HG03060 (cell line): ENCODE data around the gene FBN1.

Experiments
- ATAC-seq: cut with Tn5 transposase; IDR thresholded peaks from one replicate; pipeline ENCODE4 v1.9.1; 2021; ENCODE audit warnings: low read depth, moderate number of reproducible peaks; ENCODE audit not compliant: unreplicated experiment

FBN1 gene

DNA sequence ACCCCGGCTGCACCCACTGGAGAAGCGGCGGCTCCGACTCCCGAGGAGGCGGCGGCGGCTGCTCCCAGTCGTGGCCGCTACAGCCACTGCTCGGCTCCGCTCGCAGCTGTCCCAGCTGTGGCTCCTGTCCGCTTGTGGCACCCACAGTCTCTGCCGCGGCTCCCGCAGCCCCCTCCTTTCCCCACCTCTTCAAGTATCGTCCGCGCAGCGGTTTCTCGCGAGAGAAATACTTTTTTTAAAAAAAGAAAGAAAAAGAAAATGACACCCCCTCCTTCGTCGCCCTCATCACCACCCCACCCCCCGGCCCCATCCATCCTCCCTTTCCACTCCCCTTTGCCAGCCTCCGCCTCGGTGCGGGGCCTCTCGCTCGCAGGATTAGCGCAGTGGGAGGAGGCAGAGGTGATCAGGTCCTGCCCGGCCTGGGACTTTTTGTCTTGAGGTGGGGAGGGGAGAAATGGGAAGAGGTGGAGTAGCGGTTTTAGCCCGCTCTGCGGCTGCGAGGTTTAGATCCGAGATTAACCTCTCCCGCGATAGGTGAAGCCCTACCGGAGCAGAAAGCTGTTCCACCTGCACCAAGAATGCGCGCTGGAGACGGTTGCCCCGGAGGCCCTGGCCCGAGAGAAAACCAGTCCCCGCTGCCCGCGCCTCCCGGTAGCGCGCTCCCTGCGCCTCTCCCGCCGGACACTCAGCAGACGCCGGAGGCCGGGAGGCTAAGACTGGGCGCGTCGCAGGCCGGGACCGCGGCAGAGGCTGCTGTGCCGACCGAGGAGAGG is at the start of gene FBN1:
Gene FBN1, minus strand, starts transcription at position 152 of the 773 bp plus-strand sequence. CDS start 940 bp downstream, outside the sequence.
- ATAC-seq, result no peak

DNA sequence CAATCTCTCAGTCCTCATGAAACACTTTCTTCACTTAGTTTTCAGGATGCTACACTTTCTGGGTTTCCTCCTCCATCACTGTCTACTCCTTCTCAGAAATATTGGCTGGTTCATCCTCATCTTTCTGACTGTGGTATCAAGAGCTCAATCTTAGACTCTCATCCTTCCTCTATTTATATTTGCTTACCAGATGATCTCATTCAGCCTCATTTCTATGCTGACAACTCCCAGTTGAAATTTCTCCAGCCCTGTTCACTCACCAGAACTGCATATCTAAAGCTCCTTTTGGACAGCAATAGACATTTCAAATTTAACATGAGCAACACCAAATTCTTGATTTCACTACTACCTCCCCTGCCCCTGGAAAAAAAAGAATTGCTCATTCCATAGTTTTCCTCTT is 48.0 kb upstream of the FBN1 start:
- ATAC-seq, result no peak

GRCh38 chr15:48688493-48688892 is 43.0 kb upstream of the FBN1 start:
- no peak for ATAC-seq

DNA sequence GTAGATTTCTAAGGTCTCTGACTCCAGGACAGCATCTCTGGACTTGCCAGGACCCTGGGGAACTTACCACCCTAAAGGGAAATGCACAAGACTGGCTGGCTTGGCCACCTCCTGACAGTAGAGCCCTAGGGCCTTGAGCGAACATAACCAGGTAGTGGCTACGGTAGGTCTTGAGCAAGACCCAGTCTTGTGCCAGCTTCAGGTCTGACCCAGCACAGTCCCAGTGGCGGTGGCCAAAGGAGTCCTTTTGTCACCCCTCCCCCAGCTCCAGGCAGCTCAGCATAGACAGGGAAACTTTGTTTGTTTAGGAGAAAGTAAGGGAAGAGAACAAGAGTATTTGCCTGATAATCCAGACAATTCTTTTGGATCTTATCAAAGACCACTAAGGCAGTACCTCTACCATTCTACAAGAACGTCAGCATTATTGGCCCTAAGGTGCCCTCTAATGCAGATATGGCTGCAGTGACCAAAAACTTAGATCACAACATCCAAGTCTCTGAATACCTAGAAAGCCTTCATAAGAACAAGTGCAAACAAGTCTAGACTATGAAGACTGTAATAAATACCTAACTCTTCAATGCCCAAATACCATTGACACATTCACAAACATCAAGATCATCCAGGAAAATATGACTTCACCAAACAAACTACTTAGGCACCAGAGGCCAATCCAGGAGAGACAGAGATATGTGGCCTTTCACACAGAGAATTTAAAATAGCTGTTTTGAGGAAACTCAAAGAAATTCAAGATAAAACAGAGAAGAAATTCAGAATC is 38.7 kb upstream of the FBN1 start:
- ATAC-seq, result no peak

- ATAC-seq, result no peak
These were observed 37.6 kb upstream of the FBN1 start for GRCh38 chr15:48682942-48683651.

GRCh38 chr15:48681353-48681752 is 35.8 kb upstream of the FBN1 start:
- ATAC-seq, result no peak

DNA sequence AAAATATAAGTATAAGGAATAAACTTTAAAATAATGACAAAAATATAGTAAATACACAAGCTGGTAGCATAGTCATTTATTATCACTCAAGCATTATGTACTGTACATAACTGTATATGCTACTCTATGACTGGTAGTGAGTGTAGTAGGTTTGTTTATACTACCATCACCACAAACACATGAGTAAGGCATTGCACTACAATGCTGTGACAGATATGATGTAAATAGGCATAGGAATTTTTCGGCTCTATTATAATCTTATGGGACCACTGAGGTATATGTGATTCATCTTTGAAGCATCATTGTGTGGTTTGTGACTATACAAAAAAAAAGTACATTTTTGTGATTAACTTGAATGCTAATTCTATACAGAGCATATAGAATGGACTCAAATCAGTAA is 35.3 kb upstream of the FBN1 start:
- ATAC-seq, result no peak

DNA sequence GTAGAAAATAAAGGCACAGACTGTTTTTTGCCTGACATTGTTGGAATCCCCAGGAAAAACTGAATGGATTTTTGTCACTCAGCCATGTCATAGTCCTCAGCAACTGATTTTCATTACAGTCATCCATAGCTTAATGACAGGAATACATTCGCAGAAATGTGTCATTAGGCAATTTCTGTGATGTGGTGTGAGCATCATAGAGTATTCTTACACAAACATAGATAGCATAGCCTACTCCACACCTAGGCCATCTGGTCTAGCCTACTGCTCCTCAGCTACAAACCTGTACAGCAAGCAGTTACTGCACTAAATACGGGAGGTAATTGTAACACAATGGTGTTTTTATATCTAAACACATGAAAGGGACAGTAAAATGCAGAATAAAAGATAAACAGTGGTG is 34.4 kb upstream of the FBN1 start:
- no peak for ATAC-seq

DNA sequence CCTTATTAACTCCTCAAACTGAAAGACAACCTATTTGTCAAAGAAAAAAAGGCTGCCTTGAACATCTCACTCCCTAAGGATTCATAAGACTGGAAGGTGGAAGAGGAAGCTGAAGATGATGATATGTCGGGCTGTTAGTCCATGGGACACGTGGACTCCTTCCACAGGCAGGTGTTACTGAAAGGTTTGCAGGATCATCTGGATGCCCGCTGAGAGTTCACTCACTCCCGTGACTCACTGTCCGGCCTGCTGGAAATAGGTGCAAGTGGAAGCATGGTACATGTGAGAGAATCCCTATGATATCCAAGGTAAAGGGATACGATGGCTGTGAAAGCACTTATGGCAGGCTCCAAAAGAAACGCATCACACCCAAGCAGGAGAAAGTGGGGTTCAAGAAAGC is 33.3 kb upstream of the FBN1 start:
- ATAC-seq, result no peak

GRCh38 chr15:48677821-48678220 is 32.3 kb upstream of the FBN1 start:
- ATAC-seq, result no peak

- no peak for ATAC-seq
These were observed 29.9 kb upstream of the FBN1 start for GRCh38 chr15:48675436-48675835.

DNA sequence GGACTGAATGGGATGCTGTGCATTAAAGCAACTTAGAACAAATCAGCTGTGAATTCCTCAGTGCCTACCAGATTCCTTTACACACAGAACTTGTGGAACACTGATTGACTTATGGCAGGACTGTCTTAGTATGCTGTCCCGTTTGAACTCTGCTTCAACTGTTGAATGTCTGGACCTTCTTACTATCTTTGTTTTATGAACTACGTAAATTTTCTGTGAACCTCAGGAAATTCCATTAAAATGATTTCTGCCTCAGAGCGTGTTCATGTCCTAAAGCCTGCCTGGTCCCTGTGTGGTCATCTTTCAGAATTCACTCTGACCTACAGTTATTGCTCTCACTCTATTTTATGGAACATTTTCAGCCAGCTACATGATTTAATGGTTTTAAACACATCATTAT is 29.4 kb upstream of the FBN1 start:
- no peak for ATAC-seq

- no peak for ATAC-seq
These were observed 26.7 kb upstream of the FBN1 start for GRCh38 chr15:48672206-48672605.

- ATAC-seq, result no peak
These were observed 25.9 kb upstream of the FBN1 start for GRCh38 chr15:48671103-48672022.

DNA sequence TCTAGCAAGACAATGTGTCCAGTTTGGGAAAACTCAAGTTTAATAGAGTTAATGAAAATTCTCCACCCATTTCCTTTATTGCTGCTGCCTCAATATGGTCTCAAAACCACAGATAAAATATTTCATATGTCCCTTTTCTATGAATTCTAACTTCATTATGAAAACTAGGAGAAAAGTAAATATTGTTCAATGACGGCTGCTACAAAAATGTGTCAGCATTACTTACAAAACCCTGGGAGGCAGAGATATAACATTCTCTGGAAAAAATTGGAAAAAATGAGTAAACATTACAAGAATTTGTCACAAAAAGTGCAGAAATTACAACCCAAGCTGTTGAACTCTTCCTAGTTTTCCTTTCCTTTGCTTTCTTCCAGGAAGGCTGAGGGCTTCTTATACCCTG is 22.2 kb upstream of the FBN1 start:
- no peak for ATAC-seq

DNA sequence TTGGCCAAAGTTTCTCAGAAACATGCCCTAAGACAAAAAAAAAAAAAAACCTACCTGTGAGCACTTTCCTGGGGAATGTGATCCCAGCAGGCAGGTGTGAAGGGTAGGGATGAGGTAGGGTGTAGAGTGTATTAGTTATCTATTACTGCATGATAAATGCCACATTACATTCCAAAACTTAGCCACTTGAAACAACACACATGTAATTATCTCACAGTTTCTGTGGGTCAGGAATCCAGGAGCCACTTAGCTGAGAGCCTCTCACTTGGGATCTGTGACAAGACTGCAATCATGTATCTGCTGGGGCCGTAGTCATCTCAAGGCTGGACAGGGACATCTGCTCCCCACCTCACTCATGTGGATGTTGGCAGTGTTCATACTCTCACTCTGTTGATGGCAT is 18.9 kb upstream of the FBN1 start:
- ATAC-seq, result no peak

- no peak for ATAC-seq
These were observed 12.6 kb upstream of the FBN1 start for GRCh38 chr15:48657950-48658591.

GRCh38 chr15:48654801-48655200 is 9.3 kb upstream of the FBN1 start:
- no peak for ATAC-seq

DNA sequence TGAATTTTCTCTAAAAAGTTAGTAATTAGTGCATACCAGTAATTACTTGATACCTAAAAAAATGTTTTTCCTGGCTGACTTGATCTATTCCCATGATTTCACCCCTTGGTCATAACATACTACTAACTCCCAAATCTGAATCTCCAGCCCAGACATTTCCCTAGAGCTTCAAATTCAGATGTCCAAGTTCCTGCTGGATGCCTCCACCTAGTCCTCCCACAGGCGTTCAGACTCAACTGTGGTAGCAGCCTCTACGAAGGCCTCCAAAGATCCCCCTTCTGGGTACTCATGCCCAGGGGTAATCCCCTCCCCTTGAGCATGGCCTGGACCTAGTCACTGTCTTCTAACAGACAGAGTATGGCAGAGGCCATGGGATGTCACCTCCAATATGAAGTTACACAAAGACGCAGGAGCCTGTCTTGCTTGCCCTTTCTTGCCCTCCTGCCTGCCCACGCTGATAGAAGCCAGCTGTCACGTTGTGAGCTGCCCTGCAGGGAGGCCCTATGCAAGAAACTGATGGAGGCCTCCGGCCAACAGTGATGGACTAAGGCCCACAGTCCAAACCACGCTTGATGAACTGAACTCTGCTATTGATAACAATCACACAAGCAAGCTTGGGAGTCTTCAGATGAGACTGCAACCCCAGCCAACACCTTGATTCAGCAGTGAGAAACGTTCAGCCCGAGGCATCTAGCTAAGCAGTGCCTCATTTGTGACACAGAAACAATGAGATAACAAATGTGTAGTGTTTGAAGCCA is 8.6 kb upstream of the FBN1 start:
- ATAC-seq, result no peak
